Vagina (tissue), 2 donors: ENCODE measurements around the gene SURF6. TPM values are rescaled to one million over a fixed set of nuclear protein-coding genes. Genes with fewer than 3 reads are reported as not detected.

Source experiments
- DNase-seq, 2 donors: peaks; one replicate each; pipeline ENCODE4 v3.0.0-alpha.2; 2017; ENCODE audit errors: extremely low spot score in 2 of 2
- H3K27ac ChIP-seq: fragments of 200-600 bp; sonication (generic); one replicate; pipeline ENCODE4 v1.5.1; 2019
- H3K27me3 ChIP-seq: fragments of 200-600 bp; sonication (generic); one replicate; pipeline ENCODE4 v1.5.1; 2019
- H3K36me3 ChIP-seq, 2 donors: fragments of 200-600 bp; sonication (generic); one replicate each; pipeline ENCODE4 v1.5.1; 2017 to 2019
- H3K4me1 ChIP-seq: fragments of 200-600 bp; sonication (generic); one replicate; pipeline ENCODE4 v1.5.1; 2019
- H3K4me3 ChIP-seq, 2 donors: fragments of 200-600 bp; sonication (generic); 1 replicate in 1 of 2; 2 replicates in 1 of 2; pipeline ENCODE4 v1.5.1; 2016 to 2019
- H3K9me3 ChIP-seq: fragments of 200-600 bp; sonication (generic); one replicate; pipeline ENCODE4 v1.5.1; 2019
- CTCF ChIP-seq, 3 experiments: fragments of 450-650 bp in 2 of 3; fragments of 200-600 bp in 1 of 3; sonication (generic) in 1 of 3; IDR thresholded peaks; one replicate each; pipeline ENCODE4 v1.5.1; 2017 to 2019; ENCODE audit warnings: antibody characterized with exemption in 3 of 3, mild to moderate bottlenecking in 2 of 3, moderate library complexity in 2 of 3
- POLR2A ChIP-seq, 2 donors: fragments of 450-650 bp; IDR thresholded peaks; one replicate each; pipeline ENCODE4 v1.6.1; 2017; ENCODE audit warnings: antibody characterized with exemption in 2 of 2, mild to moderate bottlenecking in 2 of 2, moderate library complexity in 2 of 2
- POLR2AphosphoS5 ChIP-seq, 2 donors: sonication (generic); formaldehyde crosslinking; IDR thresholded peaks; one replicate each; pipeline ENCODE4 v1.9.0; 2017; ENCODE audit warnings: antibody characterized with exemption in 2 of 2, mild to moderate bottlenecking in 2 of 2, low read depth in 1 of 2; ENCODE audit not compliant: insufficient read depth in 1 of 2
- intact Hi-C: fragments of 100-400 bp; cut with DNase I; formaldehyde crosslinking; loops from one replicate; pipeline ENCODE4 v1.15.1; 2023
- total RNA-seq: library from RNA; depleted of rRNA; stranded (reverse); fragments of >200 nt; gene quantifications from one replicate; pipeline ENCODE4 v1.2.3, GENCODE V29; 2016

SURF6 gene
- total RNA-seq, 1 donor from 2014 or later = 12.8 TPM

- no peaks in the 10 kb centered on the region for H3K9me3 ChIP-seq
- peak overlapping the region; percentile 84 for H3K27ac ChIP-seq
- peaks cover 31% of the 10 kb centered on the region for H3K4me1 ChIP-seq
- H3K27me3 ChIP-seq = no peaks in the 10 kb centered on the region
- no peak for DNase-seq
- TF ChIP-seq POLR2AphosphoS5 (IDR thresholded peaks at IDR 0.05; ENCODE audit: insufficient read depth in 1 of 2, low read depth in 1 of 2) = no peak
- no peak for TF ChIP-seq CTCF (IDR thresholded peaks at IDR 0.05)
- H3K36me3 ChIP-seq = peaks cover 0 to 57% of the 10 kb centered on the region in 2 donors
- H3K4me3 ChIP-seq = peak overlapping the region; percentile 82 to 95
- intact Hi-C loops = no loop called here
Measured at GRCh38 chr9:133348718-133349573, 13.0 kb upstream of the SURF6 start.

- peak within 1 kb of the TSS; percentile 84 for H3K27ac ChIP-seq
- peak within 1 kb of the TSS; percentile 82 to 95 for H3K4me3 ChIP-seq
- TF ChIP-seq CTCF (IDR thresholded peaks at IDR 0.05) (peak in 1 of 3 experiments; percentile 10), POLR2A (IDR thresholded peaks at IDR 0.05) (peak in 1 of 2 donors; percentile 77), POLR2AphosphoS5 (IDR thresholded peaks at IDR 0.05; ENCODE audit: insufficient read depth in 1 of 2, low read depth in 1 of 2) (peak; percentile 97 to 98)
- peaks cover 31% of the 10 kb centered on the region for H3K4me1 ChIP-seq
- peak in 1 of 2 donors; percentile 96 for DNase-seq
- intact Hi-C loops = no loop called here
- no peaks in the 10 kb centered on the region for H3K27me3 ChIP-seq
- no peaks in the 10 kb centered on the region for H3K9me3 ChIP-seq
- peaks cover 0 to 64% of the 10 kb centered on the region in 2 donors for H3K36me3 ChIP-seq
Measured at GRCh38 chr9:133347985-133348717, 12.2 kb upstream of the SURF6 start, which contains the start of the genes MED22 and RPL7A. Gene MED22 (minus strand): TSS chr9:133348131. CDS start chr9:133346662, 1,469 bp downstream. Gene RPL7A (plus strand): TSS chr9:133348218. CDS start chr9:133348244, 26 bp downstream.

- H3K36me3 ChIP-seq = peaks cover 0 to 66% of the 10 kb centered on the region in 2 donors
- intact Hi-C loops = no loop called here
- no peak for DNase-seq
- no peaks in the 10 kb centered on the region for H3K27me3 ChIP-seq
- peak overlapping the region; percentile 82 to 95 for H3K4me3 ChIP-seq
- H3K9me3 ChIP-seq = no peaks in the 10 kb centered on the region
- H3K4me1 ChIP-seq = peaks cover 31% of the 10 kb centered on the region
- no peak for TF ChIP-seq POLR2AphosphoS5 (IDR thresholded peaks at IDR 0.05; ENCODE audit: insufficient read depth in 1 of 2, low read depth in 1 of 2)
- TF ChIP-seq POLR2A (IDR thresholded peaks at IDR 0.05) = no peak
- no peak for TF ChIP-seq CTCF (IDR thresholded peaks at IDR 0.05)
- peak overlapping the region; percentile 84 for H3K27ac ChIP-seq
Measured at GRCh38 chr9:133347515-133347984, 11.6 kb upstream of the SURF6 start.

GRCh38 chr9:133346021-133346785 is 10.2 kb upstream of the SURF6 start:
- no peak for DNase-seq
- H3K36me3 ChIP-seq = peaks cover 0 to 66% of the 10 kb centered on the region in 2 donors
- no peaks in the 10 kb centered on the region for H3K27me3 ChIP-seq
- intact Hi-C loops = no loop called here
- H3K9me3 ChIP-seq = no peaks in the 10 kb centered on the region
- peaks cover 31% of the 10 kb centered on the region for H3K4me1 ChIP-seq
- H3K27ac ChIP-seq = peak overlapping the region; percentile 84
- TF ChIP-seq POLR2A (IDR thresholded peaks at IDR 0.05) (no peak), CTCF (IDR thresholded peaks at IDR 0.05) (no peak), POLR2AphosphoS5 (IDR thresholded peaks at IDR 0.05; ENCODE audit: insufficient read depth in 1 of 2, low read depth in 1 of 2) (no peak)
- H3K4me3 ChIP-seq = peak overlapping the region; percentile 82 to 95
